B cell (primary cell): ENCODE data around the gene PRR16. TPM values are rescaled to one million over a fixed set of nuclear protein-coding genes. Genes with fewer than 3 reads are reported as not detected.

ENCODE experiments used
- ATAC-seq: fragments of 200-7000 bp; cut with Tn5 transposase; one replicate; pipeline ENCODE4 v1.10.0; 2021; ENCODE audit warnings: low read depth, mild to moderate bottlenecking, moderate number of reproducible peaks, moderate library complexity
- CTCF ChIA-PET: fragments of 350-600 bp; sonication (Branson Sonifier 250); formaldehyde crosslinking; loops from one replicate; lab custom pipeline; 2021; ENCODE audit warnings: antibody characterized with exemption, inconsistent platforms; lab: Charles Lee
- POLR2A ChIA-PET: fragments of 350-600 bp; sonication (Branson Sonifier 250); formaldehyde crosslinking; loops from one replicate; lab custom pipeline; 2021; ENCODE audit warnings: antibody characterized with exemption; lab: Charles Lee
- DNase-seq: peaks from one replicate; pipeline ENCODE4 v3.0.0; 2013
- H2AFZ ChIP-seq: 2 replicates; pipeline ENCODE4 v1.6.1; 2012; ENCODE audit warnings: mild to moderate bottlenecking, low read depth, low read length; ENCODE audit not compliant: insufficient read depth, poor library complexity, severe bottlenecking
- H3K27ac ChIP-seq, 2 donors: 1 replicate in 1 of 2; 2 replicates in 1 of 2; pipeline ENCODE4 v1.5.1; 2012 to 2013; ENCODE audit warnings: low read length in 2 of 2, mild to moderate bottlenecking in 2 of 2, moderate library complexity in 1 of 2
- H3K27me3 ChIP-seq, 4 experiments: fragments of 200-600 bp in 1 of 4; sonication (generic) in 1 of 4; replicated peaks in 1 of 4; 1 replicate in 2 of 4; 2 replicates in 2 of 4; pipeline versions ENCODE4 v1.6.1 to v1.7.0; 2013 to 2016; ENCODE audit warnings: low read length in 3 of 4, mild to moderate bottlenecking in 2 of 4, mixed read lengths in 1 of 4, moderate library complexity in 1 of 4; ENCODE audit not compliant: insufficient read depth in 4 of 4, control insufficient read depth in 3 of 4; ENCODE audit errors: control extremely low read depth in 1 of 4
- H3K36me3 ChIP-seq, 2 experiments: replicated peaks in 1 of 2; 1 replicate in 1 of 2; 2 replicates in 1 of 2; pipeline versions ENCODE4 v1.6.1 to v1.7.1; 2013; ENCODE audit warnings: low read length in 1 of 2; ENCODE audit not compliant: insufficient read depth in 2 of 2, control insufficient read depth in 1 of 2; ENCODE audit errors: control extremely low read depth in 1 of 2, extremely low read depth in 1 of 2
- H3K4me1 ChIP-seq, 2 donors: fragments of 200-600 bp in 1 of 2; sonication (generic) in 1 of 2; 1 replicate in 1 of 2; 2 replicates in 1 of 2; pipeline versions ENCODE4 v1.5.1 to v1.6.1; 2013 to 2017; ENCODE audit warnings: low read length in 2 of 2; ENCODE audit not compliant: control insufficient read depth in 2 of 2, insufficient read depth in 2 of 2
- H3K4me2 ChIP-seq: replicated peaks from 2 replicates; pipeline ENCODE3; 2012; ENCODE audit warnings: mild to moderate bottlenecking, low read depth, low read length; ENCODE audit not compliant: poor library complexity, severe bottlenecking
- H3K4me3 ChIP-seq, 5 experiments: fragments of 200-600 bp in 1 of 5; sonication (generic) in 1 of 5; 1 replicate in 3 of 5; 2 replicates in 2 of 5; pipeline versions ENCODE4 v1.5.1 to v1.7.0; 2011 to 2016; ENCODE audit warnings: low read length in 4 of 5, mild to moderate bottlenecking in 4 of 5, low read depth in 2 of 5, control low read depth in 1 of 5, moderate library complexity in 1 of 5; ENCODE audit not compliant: insufficient read depth in 1 of 5; ENCODE audit errors: control extremely low read depth in 1 of 5, extremely low read depth in 1 of 5
- H3K79me2 ChIP-seq: fragments of 200-600 bp; sonication (generic); one replicate; pipeline ENCODE4 v1.6.0; 2016; ENCODE audit warnings: low read length; ENCODE audit not compliant: control insufficient read depth, insufficient read depth
- H3K9ac ChIP-seq: fragments of 200-600 bp; sonication (generic); 2 replicates; pipeline ENCODE4 v1.6.1; 2017; ENCODE audit warnings: mild to moderate bottlenecking, low read length, moderate library complexity
- H3K9me3 ChIP-seq, 3 donors: one replicate each; pipeline versions ENCODE4 v1.6.1 to v1.7.1; 2013; ENCODE audit warnings: low read length in 2 of 3; ENCODE audit not compliant: control insufficient read depth in 2 of 3, insufficient read depth in 1 of 3; ENCODE audit errors: control extremely low read depth in 1 of 3
- H4K20me1 ChIP-seq: 2 replicates; pipeline ENCODE4 v1.6.0; 2012; ENCODE audit warnings: mild to moderate bottlenecking, low read length; ENCODE audit not compliant: insufficient read depth, control insufficient read depth, poor library complexity, severe bottlenecking
- H3K27ac Mint-ChIP-seq: one replicate; pipeline ENCODE4 v1.8.0; 2021; ENCODE audit warnings: mixed read lengths
- H3K27me3 Mint-ChIP-seq: one replicate; pipeline ENCODE4 v1.8.0; 2021; ENCODE audit warnings: mixed read lengths
- H3K4me1 Mint-ChIP-seq: one replicate; pipeline ENCODE4 v1.8.0; 2021; ENCODE audit warnings: mixed read lengths
- H3K4me3 Mint-ChIP-seq: one replicate; pipeline ENCODE4 v1.8.0; 2021; ENCODE audit warnings: mixed read lengths
- H3K9me3 Mint-ChIP-seq: one replicate; pipeline ENCODE4 v1.8.0; 2022; ENCODE audit warnings: mixed read lengths; ENCODE audit not compliant: insufficient read depth
- CTCF ChIP-seq: fragments of 200-600 bp; IDR thresholded peaks from one replicate; pipeline ENCODE4 v1.8.0; 2022; ENCODE audit warnings: antibody characterized with exemption, mild to moderate bottlenecking
- EZH2 ChIP-seq: IDR thresholded peaks from 2 replicates; pipeline ENCODE4 v1.6.1; 2012; ENCODE audit warnings: borderline replicate concordance, low read depth, mild to moderate bottlenecking, moderate library complexity, low read length; ENCODE audit not compliant: insufficient read depth, poor library complexity, severe bottlenecking
- WGBS: methylation state at CpG from one replicate; pipeline ENCODE4 v1.1.5; 2013; ENCODE audit warnings: missing lambda C conversion rate; ENCODE audit not compliant: insufficient coverage; 5-methylcytosine and 5-hydroxymethylcytosine counted together
- intact Hi-C: fragments of 100-400 bp; cut with micrococcal nuclease; formaldehyde crosslinking; loops from one replicate; pipeline ENCODE4 v1.10.0; 2022
- polyA plus RNA-seq: library from polyadenylated mRNA; depleted of rRNA; stranded (reverse); fragments of >200 nt; gene quantifications from 2 replicates; pipeline ENCODE4 v1.2.3, GENCODE V29; 2012
- total RNA-seq, 2 donors: library from RNA; stranded (reverse); fragments of 120-200 nt in 1 of 2; gene quantifications; 1 replicate in 1 of 2; 2 replicates in 1 of 2; pipeline versions ENCODE4 v1.2.3 to v1.2.4, GENCODE V29; 2013 to 2022

Gene PRR16
- total and polyA plus RNA-seq, 2 donors (not counting 1 experiment from before 2014, with no cell fraction given) = 0.16 TPM; not detected in 1

GRCh38 chr5:120605325-120606079, 141.4 kb downstream of the PRR16 start:
- H3K27ac ChIP-seq = no peak overlapping the region
- Mint-ChIP-seq H3K27ac (no peak overlapping the region), H3K9me3 (peaks cover 4% of the 10 kb centered on the region), H3K4me3 (no peak overlapping the region), H3K27me3 (no peaks in the 10 kb centered on the region), H3K4me1 (no peaks in the 10 kb centered on the region)
- no peak overlapping the region for H3K9ac ChIP-seq
- H3K36me3 ChIP-seq = no peaks in the 10 kb centered on the region
- H3K79me2 ChIP-seq = no peaks in the 10 kb centered on the region
- ChIA-PET POLR2A (no interaction called here), CTCF (no interaction called here)
- no peak overlapping the region for H2AFZ ChIP-seq
- no peak overlapping the region for H3K4me3 ChIP-seq
- ATAC-seq (no peak), DNase-seq (no peak)
- WGBS = 100% methylated on average over 1 of the region's 1 CpG
- intact Hi-C loops = no loop called here
- no peak for TF ChIP-seq EZH2
- TF ChIP-seq CTCF = no peak
- H3K27me3 ChIP-seq = no peaks in the 10 kb centered on the region
- H3K9me3 ChIP-seq = peaks cover 0 to 3% (median 2%) of the 10 kb centered on the region in 3 donors
- no peak overlapping the region for H3K4me2 ChIP-seq
- no peaks in the 10 kb centered on the region for H3K4me1 ChIP-seq
- no peaks in the 10 kb centered on the region for H4K20me1 ChIP-seq

- Mint-ChIP-seq H3K4me1 (no peaks in the 10 kb centered on the region), H3K27me3 (no peaks in the 10 kb centered on the region), H3K9me3 (peaks cover 2% of the 10 kb centered on the region), H3K4me3 (no peak overlapping the region), H3K27ac (no peak overlapping the region)
- ATAC-seq = no peak
- DNase-seq = no peak
- ChIA-PET POLR2A (no interaction called here), CTCF (no interaction called here)
- TF ChIP-seq CTCF (no peak), EZH2 (no peak)
- intact Hi-C loops = no loop called here
- Histone ChIP-seq H3K4me3 (no peak overlapping the region), H3K4me1 (no peaks in the 10 kb centered on the region), H2AFZ (no peak overlapping the region), H3K79me2 (no peaks in the 10 kb centered on the region), H3K27me3 (no peaks in the 10 kb centered on the region), H3K9ac (no peak overlapping the region), H3K36me3 (no peaks in the 10 kb centered on the region), H3K4me2 (no peak overlapping the region), H3K27ac (no peak overlapping the region), H3K9me3 (peaks cover 0 to 10% (median 0%) of the 10 kb centered on the region in 3 donors), H4K20me1 (no peaks in the 10 kb centered on the region)
- WGBS = 88% methylated on average over 1 of the region's 1 CpG
Measured at GRCh38 chr5:120609570-120609969, 145.5 kb downstream of the PRR16 start.
